Stimulated activated naive B cell treated with anti-CD40 and anti-IgM and Interleukin-4, amounts not matched to agents 10 μg/mL and 1 μg/mL and 100 μg/mL, for 72 hours (primary cell): Measurements from ENCODE around the gene SCUBE1.
A peak's percentile ranks its signal among the peaks of the same experiment; 100 is the strongest.

ENCODE experiments used
- ATAC-seq, 2 donors: fragments of 150-1000 bp; cut with Tn5 transposase; replicated peaks; 2 replicates each; pipeline ENCODE4 v1.10.0; 2021; ENCODE audit warnings: moderate library complexity in 1 of 2
- DNase-seq: peaks from one replicate; pipeline ENCODE4 v3.0.0; 2021
- H3K27ac Mint-ChIP-seq: one replicate; pipeline ENCODE4 v1.8.0; 2022; ENCODE audit warnings: mild to moderate bottlenecking, mixed read lengths
- H3K27me3 Mint-ChIP-seq, 2 donors: one replicate each; pipeline ENCODE4 v1.8.0; 2022; ENCODE audit warnings: mixed read lengths in 2 of 2
- H3K36me3 Mint-ChIP-seq, 2 donors: one replicate each; pipeline ENCODE4 v1.8.0; 2022; ENCODE audit warnings: mixed read lengths in 2 of 2, mild to moderate bottlenecking in 1 of 2
- H3K4me1 Mint-ChIP-seq, 2 donors: one replicate each; pipeline ENCODE4 v1.8.0; 2022; ENCODE audit warnings: mixed read lengths in 2 of 2, mild to moderate bottlenecking in 1 of 2
- H3K4me3 Mint-ChIP-seq, 2 donors: one replicate each; pipeline ENCODE4 v1.8.0; 2022; ENCODE audit warnings: mild to moderate bottlenecking in 2 of 2, mixed read lengths in 2 of 2, moderate library complexity in 1 of 2
- H3K9me3 Mint-ChIP-seq, 2 donors: one replicate each; pipeline ENCODE4 v1.8.0; 2022; ENCODE audit warnings: mixed read lengths in 2 of 2, mild to moderate bottlenecking in 1 of 2

Gene SCUBE1

GRCh38 chr22:43343262-43343669 is at the start of gene SCUBE1:
TSS of gene SCUBE1 (minus strand) at chr22:43343372. CDS start at chr22:43343261, 111 bp downstream.
- H3K4me1 Mint-ChIP-seq: peaks cover 17 to 26% of the 10 kb centered on the region in 2 donors
- peaks cover 2 to 3% of the 10 kb centered on the region in 2 donors for H3K36me3 Mint-ChIP-seq
- ATAC-seq (peak; percentile 62 to 68), DNase-seq (peak; percentile 20)
- no peaks in the 10 kb centered on the region for H3K9me3 Mint-ChIP-seq
- no peak within 1 kb of the TSS for H3K27ac Mint-ChIP-seq
- peak within 1 kb of the TSS; percentile 12 to 33 for H3K4me3 Mint-ChIP-seq
- H3K27me3 Mint-ChIP-seq: peaks cover 56 to 66% of the 10 kb centered on the region in 2 donors

- H3K9me3 Mint-ChIP-seq: peaks cover 0 to 4% of the 10 kb centered on the region in 2 donors
- H3K27me3 Mint-ChIP-seq: peaks cover 14 to 35% of the 10 kb centered on the region in 2 donors
- no peaks in the 10 kb centered on the region for H3K36me3 Mint-ChIP-seq
- no peak for DNase-seq
- no peak for ATAC-seq
- H3K27ac Mint-ChIP-seq: no peak overlapping the region
- no peak overlapping the region for H3K4me3 Mint-ChIP-seq
- H3K4me1 Mint-ChIP-seq: peaks cover 5 to 8% of the 10 kb centered on the region in 2 donors
Observed at GRCh38 chr22:43392385-43392989, 49.3 kb upstream of the SCUBE1 start.

GRCh38 chr22:43391306-43391705 is 48.1 kb upstream of the SCUBE1 start:
- H3K27ac Mint-ChIP-seq: no peak overlapping the region
- H3K36me3 Mint-ChIP-seq: no peaks in the 10 kb centered on the region
- no peak for DNase-seq

GRCh38 chr22:43390872-43391271 is 47.7 kb upstream of the SCUBE1 start:
- DNase-seq (no peak), ATAC-seq (no peak)
- H3K36me3 Mint-ChIP-seq: no peaks in the 10 kb centered on the region
- H3K4me3 Mint-ChIP-seq: no peak overlapping the region
- peaks cover 24 to 37% of the 10 kb centered on the region in 2 donors for H3K27me3 Mint-ChIP-seq
- H3K27ac Mint-ChIP-seq: no peak overlapping the region
- H3K9me3 Mint-ChIP-seq: peaks cover 0 to 4% of the 10 kb centered on the region in 2 donors
- H3K4me1 Mint-ChIP-seq: peaks cover 6 to 10% of the 10 kb centered on the region in 2 donors

More at GRCh38 chr22:43391306-43391705, 48.1 kb upstream of the SCUBE1 start:
- H3K4me1 Mint-ChIP-seq: peaks cover 5 to 8% of the 10 kb centered on the region in 2 donors
- H3K9me3 Mint-ChIP-seq: peaks cover 0 to 4% of the 10 kb centered on the region in 2 donors
- no peak for ATAC-seq
- H3K27me3 Mint-ChIP-seq: peaks cover 22 to 35% of the 10 kb centered on the region in 2 donors
- H3K4me3 Mint-ChIP-seq: no peak overlapping the region

- Mint-ChIP-seq H3K36me3 (no peaks in the 10 kb centered on the region), H3K4me3 (no peak overlapping the region), H3K27ac (no peak overlapping the region), H3K27me3 (peaks cover 25 to 44% of the 10 kb centered on the region in 2 donors), H3K9me3 (peaks cover 0 to 4% of the 10 kb centered on the region in 2 donors), H3K4me1 (peaks cover 7 to 15% of the 10 kb centered on the region in 2 donors)
- ATAC-seq: no peak
- DNase-seq: no peak
Observed at GRCh38 chr22:43390166-43390565, 47.0 kb upstream of the SCUBE1 start.

GRCh38 chr22:43389227-43389836 is 46.2 kb upstream of the SCUBE1 start:
- Mint-ChIP-seq H3K27me3 (peaks cover 32 to 49% of the 10 kb centered on the region in 2 donors), H3K27ac (no peak overlapping the region), H3K9me3 (peaks cover 0 to 4% of the 10 kb centered on the region in 2 donors), H3K4me1 (peaks cover 7 to 15% of the 10 kb centered on the region in 2 donors), H3K36me3 (no peaks in the 10 kb centered on the region), H3K4me3 (no peak overlapping the region)
- ATAC-seq (no peak), DNase-seq (no peak)

GRCh38 chr22:43388420-43388851 is 45.3 kb upstream of the SCUBE1 start:
- Mint-ChIP-seq H3K4me1 (peaks cover 7 to 15% of the 10 kb centered on the region in 2 donors), H3K36me3 (no peaks in the 10 kb centered on the region), H3K27me3 (peaks cover 33 to 43% of the 10 kb centered on the region in 2 donors), H3K4me3 (no peak overlapping the region), H3K9me3 (no peaks in the 10 kb centered on the region), H3K27ac (no peak overlapping the region)
- ATAC-seq (peak; percentile 77 to 80), DNase-seq (peak; percentile 56)

GRCh38 chr22:43387815-43388214 is 44.6 kb upstream of the SCUBE1 start:
- no peak for DNase-seq
- no peak overlapping the region for H3K27ac Mint-ChIP-seq

GRCh38 chr22:43385770-43386641 is 42.8 kb upstream of the SCUBE1 start:
- peaks cover 38 to 40% of the 10 kb centered on the region in 2 donors for H3K27me3 Mint-ChIP-seq
- H3K27ac Mint-ChIP-seq: no peak overlapping the region
- H3K9me3 Mint-ChIP-seq: no peaks in the 10 kb centered on the region
- DNase-seq (peak; percentile 59), ATAC-seq (peak; percentile 93 to 95)
- no peaks in the 10 kb centered on the region for H3K36me3 Mint-ChIP-seq
- peaks cover 7 to 15% of the 10 kb centered on the region in 2 donors for H3K4me1 Mint-ChIP-seq
- H3K4me3 Mint-ChIP-seq: peak overlapping the region; percentile 17 to 25

More at GRCh38 chr22:43387815-43388214, 44.6 kb upstream of the SCUBE1 start:
- Mint-ChIP-seq H3K36me3 (no peaks in the 10 kb centered on the region), H3K9me3 (no peaks in the 10 kb centered on the region), H3K27me3 (peaks cover 38 to 40% of the 10 kb centered on the region in 2 donors), H3K4me3 (no peak overlapping the region), H3K4me1 (peaks cover 7 to 15% of the 10 kb centered on the region in 2 donors)
- no peak for ATAC-seq

- Mint-ChIP-seq H3K9me3 (no peaks in the 10 kb centered on the region), H3K4me1 (peaks cover 7 to 15% of the 10 kb centered on the region in 2 donors), H3K27ac (no peak overlapping the region), H3K27me3 (peaks cover 38 to 40% of the 10 kb centered on the region in 2 donors), H3K4me3 (no peak overlapping the region), H3K36me3 (no peaks in the 10 kb centered on the region)
- DNase-seq: no peak
- no peak for ATAC-seq
Observed at GRCh38 chr22:43384863-43385262, 41.7 kb upstream of the SCUBE1 start.

- Mint-ChIP-seq H3K9me3 (no peaks in the 10 kb centered on the region), H3K4me1 (peaks cover 7 to 16% of the 10 kb centered on the region in 2 donors), H3K27me3 (peaks cover 36 to 39% of the 10 kb centered on the region in 2 donors), H3K27ac (no peak overlapping the region), H3K36me3 (no peaks in the 10 kb centered on the region), H3K4me3 (no peak overlapping the region)
- DNase-seq (no peak), ATAC-seq (no peak)
Observed at GRCh38 chr22:43381693-43382092, 38.5 kb upstream of the SCUBE1 start.

GRCh38 chr22:43377896-43378704 is 34.9 kb upstream of the SCUBE1 start:
- H3K27me3 Mint-ChIP-seq: peaks cover 40 to 41% of the 10 kb centered on the region in 2 donors
- no peak overlapping the region for H3K4me3 Mint-ChIP-seq
- ATAC-seq (peak; percentile 51 to 52), DNase-seq (no peak)
- H3K4me1 Mint-ChIP-seq: peaks cover 5 to 9% of the 10 kb centered on the region in 2 donors
- H3K27ac Mint-ChIP-seq: no peak overlapping the region
- H3K9me3 Mint-ChIP-seq: peaks cover 0 to 4% of the 10 kb centered on the region in 2 donors
- peaks cover 1 to 4% of the 10 kb centered on the region in 2 donors for H3K36me3 Mint-ChIP-seq

- H3K36me3 Mint-ChIP-seq: peaks cover 1 to 4% of the 10 kb centered on the region in 2 donors
- ATAC-seq (no peak), DNase-seq (no peak)
- no peak overlapping the region for H3K4me3 Mint-ChIP-seq
- peaks cover 0 to 4% of the 10 kb centered on the region in 2 donors for H3K9me3 Mint-ChIP-seq
- H3K27me3 Mint-ChIP-seq: peaks cover 39 to 46% of the 10 kb centered on the region in 2 donors
- no peak overlapping the region for H3K27ac Mint-ChIP-seq
- H3K4me1 Mint-ChIP-seq: peaks cover 5 to 9% of the 10 kb centered on the region in 2 donors
Observed at GRCh38 chr22:43377548-43377895, 34.4 kb upstream of the SCUBE1 start.
